Measurements from ENCODE around the gene TREH. TPM values are rescaled to one million over a fixed set of nuclear protein-coding genes. Genes with fewer than 3 reads are reported as not detected.

TREH gene
- total RNA-seq, 4 donors from 2014 or later: not detected

- intact Hi-C loops (cut with DNase I; ENCODE audit: low total_unique reads): no loop called here
- DNase-seq: peak in 1 of 2 donors; percentile 22
Measured at GRCh38 chr11:118610225-118610772, 69.2 kb downstream of the TREH start.

GRCh38 chr11:118609380-118610224 is 69.8 kb downstream of the TREH start:
- intact Hi-C loops (cut with DNase I; ENCODE audit: low total_unique reads): no loop called here
- Histone ChIP-seq H3K4me1 (peaks cover 9 to 24% of the 10 kb centered on the region in 2 donors), H3K27ac (peak overlapping the region; percentile 98 to 99), H3K9me3 (no peaks in the 10 kb centered on the region), H3K4me3 (peak overlapping the region; percentile 71 to 96), H3K27me3 (no peaks in the 10 kb centered on the region), H3K36me3 (no peaks in the 10 kb centered on the region)
- TF ChIP-seq POLR2A (IDR thresholded peaks at IDR 0.05) (no peak), CTCF (IDR thresholded peaks at IDR 0.05) (no peak)
- DNase-seq: peak; percentile 30 to 44

More at GRCh38 chr11:118610225-118610772, 69.2 kb downstream of the TREH start:
- no peaks in the 10 kb centered on the region for H3K36me3 ChIP-seq
- TF ChIP-seq CTCF (IDR thresholded peaks at IDR 0.05) (no peak), POLR2A (IDR thresholded peaks at IDR 0.05) (no peak)
- H3K4me3 ChIP-seq: peak overlapping the region; percentile 71 to 96
- H3K9me3 ChIP-seq: no peaks in the 10 kb centered on the region
- peaks cover 4 to 21% of the 10 kb centered on the region in 2 donors for H3K4me1 ChIP-seq
- H3K27me3 ChIP-seq: no peaks in the 10 kb centered on the region
- H3K27ac ChIP-seq: peak overlapping the region; percentile 98 to 99

GRCh38 chr11:118608360-118609227 is 70.9 kb downstream of the TREH start:
- Histone ChIP-seq H3K9me3 (no peaks in the 10 kb centered on the region), H3K36me3 (no peaks in the 10 kb centered on the region), H3K27ac (peak overlapping the region; percentile 98 to 99), H3K4me1 (peaks cover 13 to 24% of the 10 kb centered on the region in 2 donors), H3K4me3 (peak overlapping the region; percentile 71 to 96), H3K27me3 (no peaks in the 10 kb centered on the region)
- TF ChIP-seq CTCF (IDR thresholded peaks at IDR 0.05) (no peak), POLR2A (IDR thresholded peaks at IDR 0.05) (peak; percentile 46 to 84)
- peak; percentile 88 to 89 for DNase-seq
- intact Hi-C loops (cut with DNase I; ENCODE audit: low total_unique reads): no loop called here

GRCh38 chr11:118607401-118608359 is 71.8 kb downstream of the TREH start, which contains the start of gene PHLDB1:
Gene PHLDB1, plus strand, starts transcription at chr11:118607615. Its CDS starts 6,222 bp downstream, at chr11:118613837.
- peak within 1 kb of the TSS; percentile 71 to 96 for H3K4me3 ChIP-seq
- peaks cover 13 to 22% of the 10 kb centered on the region in 2 donors for H3K4me1 ChIP-seq
- TF ChIP-seq POLR2A (IDR thresholded peaks at IDR 0.05) (peak; percentile 65 to 67), CTCF (IDR thresholded peaks at IDR 0.05) (peak; percentile 27 to 43 (median 31))
- no peaks in the 10 kb centered on the region for H3K27me3 ChIP-seq
- H3K9me3 ChIP-seq: no peaks in the 10 kb centered on the region
- intact Hi-C loops (cut with DNase I; ENCODE audit: low total_unique reads): no loop called here
- no peaks in the 10 kb centered on the region for H3K36me3 ChIP-seq
- H3K27ac ChIP-seq: peak within 1 kb of the TSS; percentile 98 to 99
- peak; percentile 77 to 80 for DNase-seq

Small RNA genes lying within 50 kb of the gene (microRNA-seq; reads per million reads assigned to microRNA genes)
- gene MIR6716 (ENCODE audit: borderline microRNAs expressed, borderline replicate concordance): not detected

Small RNA genes lying within 50 kb of the gene (small RNA-seq; reads per million reads assigned to genes)
- not detected for gene RNU6-376P

Other genes starting within 250 kb of the TREH start
- 100 to 1,000 TPM in 1 of 4 donors, 10 to 100 TPM in 3; 41.0 to 142 (median 73.9) TPM for gene KMT2A, start 243.2 kb downstream of the TREH start, total RNA-seq
- gene TTC36, start 152.2 kb downstream of the TREH start, total RNA-seq: 1 to 10 TPM in 1 of 4 donors, not detected in 3; 1.8 TPM
- 10 to 100 TPM in 3 of 4 donors, 1 to 10 TPM in 1; 6.1 to 26.8 (median 15.8) TPM for gene TMEM25, start 148.5 kb downstream of the TREH start, total RNA-seq
- 10 to 100 TPM; 37.4 to 73.5 (median 58.7) TPM for gene IFT46, start 113.7 kb downstream of the TREH start, total RNA-seq
- 100 to 1,000 TPM in 2 of 4 donors, 10 to 100 TPM in 2; 55.3 to 154 (median 112) TPM for gene ARCN1, start 107.2 kb downstream of the TREH start, total RNA-seq
- gene PHLDB1, start 72.0 kb downstream of the TREH start, total RNA-seq: 100 to 1,000 TPM in 3 of 4 donors, 10 to 100 TPM in 1; 53.5 to 517 (median 287) TPM
- 100 to 1,000 TPM in 2 of 4 donors, 10 to 100 TPM in 2; 63.0 to 295 (median 118) TPM for gene DDX6, start 111.5 kb upstream of the TREH start, total RNA-seq
- under 1 TPM in 1 of 4 donors, not detected in 3; 0.14 TPM for gene CXCR5, start 204.2 kb upstream of the TREH start, total RNA-seq
- 100 to 1,000 TPM in 1 of 4 donors, 10 to 100 TPM in 1, 1 to 10 TPM in 2; 2.9 to 157 (median 13.7) TPM for gene BCL9L, start 246.3 kb upstream of the TREH start, total RNA-seq

Measured in uterus (tissue), 4 donors.